HCT116 (cell line): Measurements from ENCODE around the gene LDLRAD4.

ENCODE experiments used
- CEBPB ChIP-seq: IDR thresholded peaks from 2 replicates; pipeline ENCODE4 v1.6.1; 2012; ENCODE audit warnings: low read depth
- EGR1 ChIP-seq: IDR thresholded peaks from 2 replicates; pipeline ENCODE4 v1.6.1; 2012; ENCODE audit warnings: low read depth
- EZH2 ChIP-seq: fragments of 200-600 bp; sonication (generic); IDR thresholded peaks from 2 replicates; pipeline ENCODE4 v1.6.1; 2017; ENCODE audit warnings: antibody characterized with exemption, mixed run types
- POLR2A ChIP-seq: IDR thresholded peaks from 2 replicates; pipeline ENCODE4 v1.7.0; 2011; ENCODE audit warnings: borderline replicate concordance; ENCODE audit not compliant: insufficient read depth, insufficient read length; ENCODE audit errors: extremely low read depth
- POLR2AphosphoS5 ChIP-seq: IDR thresholded peaks from 2 replicates; pipeline ENCODE4 v1.6.1; 2011; ENCODE audit warnings: mild to moderate bottlenecking, low read depth, low read length, moderate library complexity
- RAD21 ChIP-seq: IDR thresholded peaks from 2 replicates; pipeline ENCODE4 v1.6.1; 2012; ENCODE audit warnings: low read depth, mild to moderate bottlenecking
- SIN3A ChIP-seq: IDR thresholded peaks from 2 replicates; pipeline ENCODE4 v1.6.1; 2012; ENCODE audit warnings: low read depth
- SRF ChIP-seq: IDR thresholded peaks from 2 replicates; pipeline ENCODE4 v1.6.1; 2012; ENCODE audit warnings: low read depth
- YY1 ChIP-seq: IDR thresholded peaks from 2 replicates; pipeline ENCODE4 v1.6.1; 2011; ENCODE audit warnings: low read length, low read depth, moderate library complexity, mild to moderate bottlenecking; ENCODE audit not compliant: insufficient replicate concordance; ENCODE audit errors: extremely low read depth
- ZNF274 ChIP-seq: fragments of 200-500 bp; sonication (Bioruptor generic); IDR thresholded peaks from 2 replicates; pipeline ENCODE4 v1.6.1; 2014; ENCODE audit warnings: mild to moderate bottlenecking, low read depth, low read length, inconsistent platforms
- TF ChIP-seq, protein P1 (sequence below): IDR thresholded peaks from 2 replicates; pipeline ENCODE4 v1.6.1; 2011; ENCODE audit warnings: mild to moderate bottlenecking, low read length, moderate library complexity; ENCODE audit not compliant: insufficient replicate concordance; ENCODE audit errors: extremely low read depth
- TF ChIP-seq, protein P2 (sequence below), 3 experiments: fragments of 200-600 bp in 1 of 3; sonication (generic) in 1 of 3; IDR thresholded peaks in 2 of 3; conservative IDR thresholded peaks in 1 of 3; 2 replicates each; pipeline ENCODE4 v1.5.1; 2012 to 2017; ENCODE audit warnings: low read depth in 2 of 3, low read length in 2 of 3, antibody characterized with exemption in 1 of 3, borderline replicate concordance in 1 of 3, control low read depth in 1 of 3, mild to moderate bottlenecking in 1 of 3, mixed read lengths in 1 of 3, mixed run types in 1 of 3, moderate library complexity in 1 of 3; ENCODE audit not compliant: insufficient read depth in 1 of 3
- TF ChIP-seq, protein P3 (sequence below): IDR thresholded peaks from 2 replicates; pipeline ENCODE4 v1.6.1; 2012; ENCODE audit warnings: low read depth

DNA sequence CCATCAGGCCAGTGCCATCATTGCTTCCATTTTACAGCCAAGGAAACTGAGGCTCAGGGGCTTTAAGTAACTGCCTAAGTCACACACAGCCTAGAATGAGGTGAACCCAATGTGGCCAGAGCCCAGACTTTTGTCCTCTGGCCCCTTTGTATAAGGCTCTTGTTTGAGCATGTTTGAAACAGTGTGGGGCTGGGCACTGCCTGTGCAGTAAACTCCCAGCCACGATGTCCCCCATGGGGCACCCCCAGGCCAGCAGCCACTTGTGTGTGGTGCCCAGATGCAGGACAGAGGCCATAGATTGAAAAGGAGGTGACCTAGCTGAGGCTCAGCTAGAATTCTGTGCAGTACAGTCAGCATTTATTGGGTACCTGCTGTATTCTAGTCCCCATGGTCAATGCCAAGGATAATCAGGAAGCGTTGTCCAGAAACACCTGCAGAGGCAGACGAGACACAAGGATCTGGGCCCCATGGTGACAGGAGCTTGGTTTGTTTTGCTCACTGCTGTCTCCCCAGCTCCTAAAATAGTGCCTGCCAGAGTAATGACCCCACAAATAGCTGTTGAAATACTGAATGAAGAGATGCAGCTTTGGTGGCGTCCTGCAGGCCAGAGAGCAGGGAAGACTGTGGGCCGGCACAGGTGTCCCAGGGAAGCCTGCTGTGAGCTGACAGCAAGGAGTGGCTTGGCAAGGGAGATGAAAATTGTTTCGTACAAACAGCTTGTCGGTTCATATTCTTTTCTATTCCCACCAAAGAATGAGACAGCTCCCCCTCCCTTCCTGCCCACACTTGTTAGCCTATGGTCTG, 160.7 kb downstream of the LDLRAD4 start:
- TF ChIP-seq, protein P1, sequence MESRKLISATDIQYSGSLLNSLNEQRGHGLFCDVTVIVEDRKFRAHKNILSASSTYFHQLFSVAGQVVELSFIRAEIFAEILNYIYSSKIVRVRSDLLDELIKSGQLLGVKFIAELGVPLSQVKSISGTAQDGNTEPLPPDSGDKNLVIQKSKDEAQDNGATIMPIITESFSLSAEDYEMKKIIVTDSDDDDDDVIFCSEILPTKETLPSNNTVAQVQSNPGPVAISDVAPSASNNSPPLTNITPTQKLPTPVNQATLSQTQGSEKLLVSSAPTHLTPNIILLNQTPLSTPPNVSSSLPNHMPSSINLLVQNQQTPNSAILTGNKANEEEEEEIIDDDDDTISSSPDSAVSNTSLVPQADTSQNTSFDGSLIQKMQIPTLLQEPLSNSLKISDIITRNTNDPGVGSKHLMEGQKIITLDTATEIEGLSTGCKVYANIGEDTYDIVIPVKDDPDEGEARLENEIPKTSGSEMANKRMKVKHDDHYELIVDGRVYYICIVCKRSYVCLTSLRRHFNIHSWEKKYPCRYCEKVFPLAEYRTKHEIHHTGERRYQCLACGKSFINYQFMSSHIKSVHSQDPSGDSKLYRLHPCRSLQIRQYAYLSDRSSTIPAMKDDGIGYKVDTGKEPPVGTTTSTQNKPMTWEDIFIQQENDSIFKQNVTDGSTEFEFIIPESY: no peak
- TF ChIP-seq EGR1: no peak
- TF ChIP-seq SRF: no peak
- no peak for TF ChIP-seq YY1
- TF ChIP-seq, protein P2, sequence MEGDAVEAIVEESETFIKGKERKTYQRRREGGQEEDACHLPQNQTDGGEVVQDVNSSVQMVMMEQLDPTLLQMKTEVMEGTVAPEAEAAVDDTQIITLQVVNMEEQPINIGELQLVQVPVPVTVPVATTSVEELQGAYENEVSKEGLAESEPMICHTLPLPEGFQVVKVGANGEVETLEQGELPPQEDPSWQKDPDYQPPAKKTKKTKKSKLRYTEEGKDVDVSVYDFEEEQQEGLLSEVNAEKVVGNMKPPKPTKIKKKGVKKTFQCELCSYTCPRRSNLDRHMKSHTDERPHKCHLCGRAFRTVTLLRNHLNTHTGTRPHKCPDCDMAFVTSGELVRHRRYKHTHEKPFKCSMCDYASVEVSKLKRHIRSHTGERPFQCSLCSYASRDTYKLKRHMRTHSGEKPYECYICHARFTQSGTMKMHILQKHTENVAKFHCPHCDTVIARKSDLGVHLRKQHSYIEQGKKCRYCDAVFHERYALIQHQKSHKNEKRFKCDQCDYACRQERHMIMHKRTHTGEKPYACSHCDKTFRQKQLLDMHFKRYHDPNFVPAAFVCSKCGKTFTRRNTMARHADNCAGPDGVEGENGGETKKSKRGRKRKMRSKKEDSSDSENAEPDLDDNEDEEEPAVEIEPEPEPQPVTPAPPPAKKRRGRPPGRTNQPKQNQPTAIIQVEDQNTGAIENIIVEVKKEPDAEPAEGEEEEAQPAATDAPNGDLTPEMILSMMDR (IDR thresholded peaks at IDR 0.05 in 2 of 3, conservative IDR thresholded peaks at IDR 0.05 in 1 of 3; ENCODE audit: borderline replicate concordance in 1 of 3, insufficient read depth in 1 of 3, low read depth in 2 of 3, low read length in 2 of 3): no peak
- no peak for TF ChIP-seq POLR2A
- no peak for TF ChIP-seq SIN3A
- TF ChIP-seq CEBPB: no peak
- TF ChIP-seq EZH2: no peak
- no peak for TF ChIP-seq ZNF274
- TF ChIP-seq POLR2AphosphoS5: no peak
- TF ChIP-seq RAD21: no peak
- TF ChIP-seq, protein P3, sequence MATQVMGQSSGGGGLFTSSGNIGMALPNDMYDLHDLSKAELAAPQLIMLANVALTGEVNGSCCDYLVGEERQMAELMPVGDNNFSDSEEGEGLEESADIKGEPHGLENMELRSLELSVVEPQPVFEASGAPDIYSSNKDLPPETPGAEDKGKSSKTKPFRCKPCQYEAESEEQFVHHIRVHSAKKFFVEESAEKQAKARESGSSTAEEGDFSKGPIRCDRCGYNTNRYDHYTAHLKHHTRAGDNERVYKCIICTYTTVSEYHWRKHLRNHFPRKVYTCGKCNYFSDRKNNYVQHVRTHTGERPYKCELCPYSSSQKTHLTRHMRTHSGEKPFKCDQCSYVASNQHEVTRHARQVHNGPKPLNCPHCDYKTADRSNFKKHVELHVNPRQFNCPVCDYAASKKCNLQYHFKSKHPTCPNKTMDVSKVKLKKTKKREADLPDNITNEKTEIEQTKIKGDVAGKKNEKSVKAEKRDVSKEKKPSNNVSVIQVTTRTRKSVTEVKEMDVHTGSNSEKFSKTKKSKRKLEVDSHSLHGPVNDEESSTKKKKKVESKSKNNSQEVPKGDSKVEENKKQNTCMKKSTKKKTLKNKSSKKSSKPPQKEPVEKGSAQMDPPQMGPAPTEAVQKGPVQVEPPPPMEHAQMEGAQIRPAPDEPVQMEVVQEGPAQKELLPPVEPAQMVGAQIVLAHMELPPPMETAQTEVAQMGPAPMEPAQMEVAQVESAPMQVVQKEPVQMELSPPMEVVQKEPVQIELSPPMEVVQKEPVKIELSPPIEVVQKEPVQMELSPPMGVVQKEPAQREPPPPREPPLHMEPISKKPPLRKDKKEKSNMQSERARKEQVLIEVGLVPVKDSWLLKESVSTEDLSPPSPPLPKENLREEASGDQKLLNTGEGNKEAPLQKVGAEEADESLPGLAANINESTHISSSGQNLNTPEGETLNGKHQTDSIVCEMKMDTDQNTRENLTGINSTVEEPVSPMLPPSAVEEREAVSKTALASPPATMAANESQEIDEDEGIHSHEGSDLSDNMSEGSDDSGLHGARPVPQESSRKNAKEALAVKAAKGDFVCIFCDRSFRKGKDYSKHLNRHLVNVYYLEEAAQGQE: no peak
